HEK293 (cell line): ENCODE data around the gene TCF7.

Experiments used
- CTCF ChIA-PET: fragments of 350-600 bp; formaldehyde crosslinking; extraction: SDS; loops from one replicate; lab custom pipeline; 2021; ENCODE audit warnings: antibody characterized with exemption; lab: Yijun Ruan, JAX
- POLR2A ChIA-PET: fragments of 300-600 bp; formaldehyde crosslinking; extraction: SDS; loops from one replicate; lab custom pipeline; 2020; ENCODE audit warnings: antibody characterized with exemption, inconsistent platforms; lab: Yijun Ruan, JAX
- H3K27ac ChIP-seq: fragments of 200-500 bp; sonication (Bioruptor generic); 2 replicates; pipeline ENCODE4 v1.5.1; 2014; ENCODE audit warnings: low read depth, low read length, control low read depth, inconsistent platforms; ENCODE audit errors: extremely low read depth
- H3K36me3 ChIP-seq, 2 experiments: fragments of 200-500 bp in 1 of 2; sonication (Bioruptor generic) in 1 of 2; 1 replicate in 1 of 2; 2 replicates in 1 of 2; pipeline ENCODE4 v1.5.1; 2014 to 2017; ENCODE audit warnings: inconsistent platforms in 2 of 2, low read length in 2 of 2; ENCODE audit not compliant: control insufficient read depth in 2 of 2, insufficient read depth in 1 of 2
- H3K4me1 ChIP-seq: fragments of 200-500 bp; sonication (Bioruptor generic); 2 replicates; pipeline ENCODE4 v1.5.1; 2014; ENCODE audit warnings: mild to moderate bottlenecking, low read length, inconsistent platforms; ENCODE audit not compliant: control insufficient read depth, insufficient read depth
- H3K4me3 ChIP-seq: 2 replicates; pipeline ENCODE4 v1.5.1; 2011; ENCODE audit warnings: low read depth, mild to moderate bottlenecking, control low read depth, low read length, moderate library complexity
- H3K9me3 ChIP-seq: fragments of 200-500 bp; sonication (Bioruptor generic); 2 replicates; pipeline ENCODE4 v1.5.1; 2014; ENCODE audit warnings: low read depth, low read length, inconsistent platforms; ENCODE audit not compliant: control insufficient read depth, insufficient read depth
- HIC1 ChIP-seq: fragments of 450-650 bp; formaldehyde crosslinking; IDR thresholded peaks from 2 replicates; pipeline ENCODE4 v1.5.1; 2016; ENCODE audit warnings: missing biosample characterization, missing genetic modification characterization
- SP7 ChIP-seq: fragments of 450-650 bp; formaldehyde crosslinking; IDR thresholded peaks from 2 replicates; pipeline ENCODE4 v1.5.1; 2016; ENCODE audit warnings: missing biosample characterization, missing genetic modification characterization
- YY1 ChIP-seq: fragments of 450-650 bp; formaldehyde crosslinking; IDR thresholded peaks from 2 replicates; pipeline ENCODE4 v1.5.1; 2018; ENCODE audit warnings: missing biosample characterization, missing genetic modification characterization
- YY2 ChIP-seq: fragments of 450-650 bp; formaldehyde crosslinking; IDR thresholded peaks from 2 replicates; pipeline ENCODE4 v1.5.1; 2016; ENCODE audit warnings: missing biosample characterization, missing genetic modification characterization
- ZBTB20 ChIP-seq: fragments of 450-650 bp; formaldehyde crosslinking; IDR thresholded peaks from 2 replicates; pipeline ENCODE4 v1.5.1; 2016; ENCODE audit warnings: missing biosample characterization, missing genetic modification characterization
- ZFHX2 ChIP-seq: fragments of 450-650 bp; formaldehyde crosslinking; conservative IDR thresholded peaks from 2 replicates; pipeline ENCODE4 v1.5.1; 2016; ENCODE audit warnings: missing biosample characterization, missing genetic modification characterization
- ZIC2 ChIP-seq: fragments of 450-650 bp; formaldehyde crosslinking; IDR thresholded peaks from 2 replicates; pipeline ENCODE4 v1.5.1; 2016; ENCODE audit warnings: missing biosample characterization, missing genetic modification characterization
- ZNF112 ChIP-seq: fragments of 450-650 bp; formaldehyde crosslinking; IDR thresholded peaks from 2 replicates; pipeline ENCODE4 v1.5.0; 2017; ENCODE audit warnings: missing biosample characterization, missing genetic modification characterization
- ZNF140 ChIP-seq: fragments of 450-650 bp; formaldehyde crosslinking; IDR thresholded peaks from 2 replicates; pipeline ENCODE4 v1.5.1; 2016; ENCODE audit warnings: missing biosample characterization, missing genetic modification characterization
- ZNF148 ChIP-seq: fragments of 450-650 bp; formaldehyde crosslinking; IDR thresholded peaks from 2 replicates; pipeline ENCODE4 v1.5.0; 2017; ENCODE audit warnings: missing biosample characterization, missing genetic modification characterization, borderline replicate concordance
- ZNF174 ChIP-seq: fragments of 450-650 bp; formaldehyde crosslinking; IDR thresholded peaks from 2 replicates; pipeline ENCODE4 v1.5.0; 2017; ENCODE audit warnings: missing biosample characterization, mild to moderate bottlenecking, missing genetic modification characterization
- ZNF202 ChIP-seq: fragments of 450-650 bp; formaldehyde crosslinking; IDR thresholded peaks from 2 replicates; pipeline ENCODE4 v1.5.1; 2016; ENCODE audit warnings: missing biosample characterization, missing genetic modification characterization, borderline replicate concordance
- ZNF324 ChIP-seq: fragments of 450-650 bp; formaldehyde crosslinking; IDR thresholded peaks from 2 replicates; pipeline ENCODE4 v1.5.1; 2016; ENCODE audit warnings: missing biosample characterization, missing genetic modification characterization
- ZNF341 ChIP-seq: fragments of 450-650 bp; formaldehyde crosslinking; IDR thresholded peaks from 2 replicates; pipeline ENCODE4; 2016; ENCODE audit warnings: low read depth, missing biosample characterization, missing genetic modification characterization
- ZNF48 ChIP-seq: fragments of 450-650 bp; formaldehyde crosslinking; IDR thresholded peaks from 2 replicates; pipeline ENCODE4 v1.5.1; 2016; ENCODE audit warnings: missing biosample characterization, missing genetic modification characterization
- ZNF585B ChIP-seq: fragments of 450-650 bp; formaldehyde crosslinking; IDR thresholded peaks from 2 replicates; pipeline ENCODE4 v1.5.1; 2016; ENCODE audit warnings: missing biosample characterization, missing genetic modification characterization
- ZNF596 ChIP-seq: fragments of 450-650 bp; IDR thresholded peaks from 2 replicates; pipeline ENCODE4 v1.5.0; 2018; ENCODE audit warnings: missing biosample characterization, mild to moderate bottlenecking, missing genetic modification characterization, moderate library complexity
- TF ChIP-seq, protein P1 (sequence below): fragments of 450-650 bp; formaldehyde crosslinking; IDR thresholded peaks from 2 replicates; pipeline ENCODE4 v1.5.1; 2016; ENCODE audit warnings: missing biosample characterization, missing genetic modification characterization

The TCF7 gene

DNA sequence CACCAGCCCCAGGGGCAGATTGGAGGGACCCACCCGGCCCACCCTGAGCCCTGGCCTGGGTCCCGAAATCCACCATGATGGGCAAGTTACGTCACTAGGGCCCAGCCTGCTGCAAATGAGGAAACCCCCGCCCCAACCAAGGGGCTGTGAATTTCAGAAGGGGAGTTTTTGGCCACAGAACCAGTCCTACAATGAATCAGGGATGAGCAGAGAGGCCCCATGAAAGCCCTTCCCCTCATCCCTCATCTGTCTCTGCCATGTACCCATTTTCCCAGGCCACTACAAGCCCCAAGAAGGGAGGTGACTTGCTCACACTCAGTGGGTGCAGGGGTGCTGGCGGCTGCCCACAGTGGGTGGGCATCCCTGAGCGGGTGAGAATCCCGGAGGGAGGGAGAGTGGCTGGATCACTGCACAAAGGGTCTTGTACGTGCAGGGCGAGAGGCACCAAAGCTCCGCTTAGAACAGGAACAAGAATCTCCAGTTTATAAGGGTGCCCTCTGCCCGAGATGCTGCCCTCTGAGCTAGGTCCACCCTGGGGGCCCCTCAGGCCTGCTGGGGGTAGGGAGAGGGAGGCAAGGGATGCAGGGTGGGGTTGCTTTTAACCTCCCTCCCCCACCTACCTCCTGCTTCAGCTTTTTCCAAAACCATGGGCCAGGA is 10.4 kb upstream of the TCF7 start:
- no peaks in the 10 kb centered on the region for H3K4me1 ChIP-seq
- H3K27ac ChIP-seq, result no peak overlapping the region
- no peaks in the 10 kb centered on the region for H3K9me3 ChIP-seq
- ChIA-PET POLR2A (no interaction called here), CTCF (interaction anchor here (0.6 to 8.7 kb wide), 5 partner anchors 8 to 185 kb away, joined by 3 to 56 read pairs (median 3); partner anchors contain the start of gene TCF7)
- TF ChIP-seq ZIC2 (tag by site-specific recombination) (0 out of 2 replicates have a peak, but pooled peaks have one; percentile 7), YY2 (no peak), ZNF140 (tag by site-specific recombination) (no peak), ZNF341 (tag by site-specific recombination) (no peak), ZNF585B (tag by site-specific recombination) (no peak), ZNF324 (tag by site-specific recombination) (no peak), HIC1 (no peak)
- no peak overlapping the region for H3K4me3 ChIP-seq
- H3K36me3 ChIP-seq, result no peaks in the 10 kb centered on the region

- POLR2A ChIA-PET, result no interaction called here
- H3K36me3 ChIP-seq, result no peaks in the 10 kb centered on the region
- H3K4me3 ChIP-seq, result no peak overlapping the region
- no peaks in the 10 kb centered on the region for H3K4me1 ChIP-seq
- H3K27ac ChIP-seq, result no peak overlapping the region
- no peaks in the 10 kb centered on the region for H3K9me3 ChIP-seq
- TF ChIP-seq ZNF202 (tag by site-specific recombination) (no peak), ZNF174 (tag by site-specific recombination) (no peak), ZNF48 (tag by site-specific recombination) (no peak), ZNF112 (tag by site-specific recombination) (no peak), SP7 (tag by site-specific recombination) (no peak), YY1 (tag by site-specific recombination) (no peak), ZFHX2 (tag by site-specific recombination) (no peak), ZNF148 (tag by site-specific recombination) (no peak), ZBTB20 (no peak), ZNF596 (tag by site-specific recombination) (no peak)
- TF ChIP-seq, protein P1, sequence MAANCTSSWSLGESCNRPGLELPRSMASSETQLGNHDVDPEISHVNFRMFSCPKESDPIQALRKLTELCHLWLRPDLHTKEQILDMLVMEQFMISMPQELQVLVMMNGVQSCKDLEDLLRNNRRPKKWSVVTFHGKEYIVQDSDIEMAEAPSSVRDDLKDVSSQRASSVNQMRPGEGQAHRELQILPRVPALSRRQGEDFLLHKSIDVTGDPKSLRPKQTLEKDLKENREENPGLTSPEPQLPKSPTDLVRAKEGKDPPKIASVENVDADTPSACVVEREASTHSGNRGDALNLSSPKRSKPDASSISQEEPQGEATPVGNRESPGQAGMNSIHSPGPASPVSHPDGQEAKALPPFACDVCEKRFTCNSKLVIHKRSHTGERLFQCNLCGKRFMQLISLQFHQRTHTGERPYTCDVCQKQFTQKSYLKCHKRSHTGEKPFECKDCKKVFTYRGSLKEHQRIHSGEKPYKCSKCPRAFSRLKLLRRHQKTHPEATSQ (tag by site-specific recombination), result no peak
- CTCF ChIA-PET, result interaction anchor here (0.6 to 1.9 kb wide), 5 partner anchors 9 to 1522 kb away, joined by 3 to 5 read pairs (median 5); no protein-coding TSS in a partner anchor
These were observed 7.3 kb upstream of the TCF7 start for GRCh38 chr5:134106991-134107701.
